Stimulated activated CD4-positive, alpha-beta T cell treated with anti-CD3 and anti-CD28 coated beads, Interleukin-2, amount 100 ng/mL, for 4 hours (primary cell): ENCODE measurements around the gene CLSTN2.

Experiments used
- DNase-seq: peaks from one replicate; pipeline ENCODE4 v3.0.0-alpha.2; 2020; ENCODE audit warnings: low read depth

Gene CLSTN2

GRCh38 chr3:140546649-140547048 lies 611.7 kb downstream of the CLSTN2 start:
- DNase-seq = no peak

- no peak for DNase-seq
Measured at GRCh38 chr3:140552403-140552802, 617.4 kb downstream of the CLSTN2 start.

GRCh38 chr3:140552898-140553297 lies 617.9 kb downstream of the CLSTN2 start:
- no peak for DNase-seq

- no peak for DNase-seq
Measured at GRCh38 chr3:140553591-140553990, 618.6 kb downstream of the CLSTN2 start.

- DNase-seq = no peak
Measured at GRCh38 chr3:140555666-140556065, 620.7 kb downstream of the CLSTN2 start.

GRCh38 chr3:140557476-140557875 lies 622.5 kb downstream of the CLSTN2 start:
- no peak for DNase-seq

GRCh38 chr3:140559546-140559945 lies 624.6 kb downstream of the CLSTN2 start:
- DNase-seq = no peak

GRCh38 chr3:140563206-140563760 lies 628.3 kb downstream of the CLSTN2 start:
- no peak for DNase-seq

- DNase-seq = no peak
Measured at GRCh38 chr3:140568131-140568530, 633.1 kb downstream of the CLSTN2 start.

GRCh38 chr3:140568842-140569520 lies 634.0 kb downstream of the CLSTN2 start:
- no peak for DNase-seq

GRCh38 chr3:140570602-140571001 lies 635.6 kb downstream of the CLSTN2 start:
- no peak for DNase-seq

GRCh38 chr3:140571836-140572235 lies 636.9 kb downstream of the CLSTN2 start:
- no peak for DNase-seq

GRCh38 chr3:140572334-140572733 lies 637.3 kb downstream of the CLSTN2 start:
- no peak for DNase-seq

- no peak for DNase-seq
Measured at GRCh38 chr3:140573011-140573410, 638.0 kb downstream of the CLSTN2 start.

GRCh38 chr3:140574375-140574774 lies 639.4 kb downstream of the CLSTN2 start:
- DNase-seq = no peak

GRCh38 chr3:140576449-140576848 lies 641.5 kb downstream of the CLSTN2 start:
- no peak for DNase-seq

- no peak for DNase-seq
Measured at GRCh38 chr3:140577911-140578310, 642.9 kb downstream of the CLSTN2 start.

GRCh38 chr3:140579260-140579659 lies 644.3 kb downstream of the CLSTN2 start:
- DNase-seq = no peak

- DNase-seq = no peak
Measured at GRCh38 chr3:140580746-140581145, 645.8 kb downstream of the CLSTN2 start.

GRCh38 chr3:140584549-140584948 lies 649.6 kb downstream of the CLSTN2 start:
- no peak for DNase-seq

- DNase-seq = no peak
Measured at GRCh38 chr3:140585828-140586227, 650.8 kb downstream of the CLSTN2 start.

GRCh38 chr3:140586311-140586710 lies 651.3 kb downstream of the CLSTN2 start:
- no peak for DNase-seq

GRCh38 chr3:140588558-140588957 lies 653.6 kb downstream of the CLSTN2 start:
- DNase-seq = no peak

GRCh38 chr3:140593766-140594165 lies 658.8 kb downstream of the CLSTN2 start:
- no peak for DNase-seq
